ENCODE data around the gene SERPINA5. TPM values are rescaled to one million over a fixed set of nuclear protein-coding genes. Genes with fewer than 3 reads are reported as not detected.
A peak's percentile ranks its signal among the peaks of the same experiment; 100 is the strongest.

The SERPINA5 gene
- total and polyA plus RNA-seq, 2 of the 13 experiments (the other 11 are each of a cell fraction or from before 2014, with no cell fraction given), result 449 to 498 TPM

DNA sequence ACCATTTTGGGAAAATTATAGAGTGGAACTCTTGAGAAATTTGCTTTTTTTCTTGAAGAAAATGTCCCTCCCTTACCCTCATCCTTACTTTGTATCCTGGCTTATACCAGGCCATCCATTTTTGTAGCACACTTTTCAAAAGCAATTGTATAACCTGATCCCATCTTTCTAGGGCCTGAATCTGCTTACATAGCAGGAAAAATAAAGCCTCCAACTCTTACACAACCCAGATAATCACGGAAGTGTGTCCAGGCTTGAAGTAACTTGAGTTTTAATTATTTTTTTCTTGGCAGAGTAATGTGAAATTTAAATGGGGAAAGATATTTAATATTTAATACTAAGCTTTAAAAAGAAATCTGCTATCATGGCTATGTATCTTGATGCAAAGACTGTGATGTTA lies 53.9 kb downstream of the SERPINA5 start:
- intact Hi-C loops (cut with micrococcal nuclease; ENCODE audit: unreplicated experiment), result no loop called here
- Histone ChIP-seq H3K9me3 (ENCODE audit: low read length) (no peaks in the 10 kb centered on the region), H3K27me3 (ENCODE audit: control insufficient read depth in 1 of 2, insufficient read depth in 2 of 2, low read length in 2 of 2) (no peaks in the 10 kb centered on the region), H4K20me1 (ENCODE audit: insufficient read depth, low read length) (no peaks in the 10 kb centered on the region), H3K79me2 (ENCODE audit: insufficient read depth, low read length) (no peaks in the 10 kb centered on the region), H3K4me3 (replicated peaks in 1 of 3; ENCODE audit: insufficient read depth in 1 of 3, low read depth in 2 of 3, low read length in 3 of 3) (no peak overlapping the region), H3K4me2 (ENCODE audit: low read depth, low read length) (no peak overlapping the region), H3K27ac (ENCODE audit: extremely low read length, insufficient read depth, low read length) (no peak overlapping the region), H3K9ac (ENCODE audit: insufficient read depth, low read depth, low read length) (no peak overlapping the region), H2AFZ (ENCODE audit: low read length) (no peak overlapping the region), H3K36me3 (replicated peaks in 1 of 2; ENCODE audit: control insufficient read depth in 1 of 2, insufficient read depth in 2 of 2, low read length in 2 of 2) (no peaks in the 10 kb centered on the region), H3K4me1 (ENCODE audit: insufficient read depth, low read length) (peaks cover 90% of the 10 kb centered on the region)
- WGBS (ENCODE audit: low lambda C conversion rate), result 40% methylated on average over 1 of the region's 1 CpG
- no peak for ATAC-seq
- TF ChIP-seq MAFF (IDR thresholded peaks at IDR 0.05; ENCODE audit: low read depth, low read length) (peak; percentile 63), MAFK (conservative IDR thresholded peaks at IDR 0.05 in 1 of 2, IDR thresholded peaks at IDR 0.05 in 1 of 2; ENCODE audit: low read length in 2 of 2) (peak; percentile 61 to 69), ZSCAN29 (CRISPR knock-in tag; conservative IDR thresholded peaks at IDR 0.05) (no peak)
- POLR2A ChIA-PET, result no interaction called here
- no TSS peak for BruUV-seq (replicated peaks)
- in situ Hi-C loops (cut with HindIII; ENCODE audit: extremely low pct_ligation_motif_present, low pct_unique_long_range_greater_than_20kb), result no loop called here
- FAIRE-seq, result no peak
- CTCF ChIA-PET (ENCODE audit: low intra/inter-chr PET ratio, low total read pairs), result no interaction called here
- no peak for DNase-seq (ENCODE audit: low spot score)

DNA sequence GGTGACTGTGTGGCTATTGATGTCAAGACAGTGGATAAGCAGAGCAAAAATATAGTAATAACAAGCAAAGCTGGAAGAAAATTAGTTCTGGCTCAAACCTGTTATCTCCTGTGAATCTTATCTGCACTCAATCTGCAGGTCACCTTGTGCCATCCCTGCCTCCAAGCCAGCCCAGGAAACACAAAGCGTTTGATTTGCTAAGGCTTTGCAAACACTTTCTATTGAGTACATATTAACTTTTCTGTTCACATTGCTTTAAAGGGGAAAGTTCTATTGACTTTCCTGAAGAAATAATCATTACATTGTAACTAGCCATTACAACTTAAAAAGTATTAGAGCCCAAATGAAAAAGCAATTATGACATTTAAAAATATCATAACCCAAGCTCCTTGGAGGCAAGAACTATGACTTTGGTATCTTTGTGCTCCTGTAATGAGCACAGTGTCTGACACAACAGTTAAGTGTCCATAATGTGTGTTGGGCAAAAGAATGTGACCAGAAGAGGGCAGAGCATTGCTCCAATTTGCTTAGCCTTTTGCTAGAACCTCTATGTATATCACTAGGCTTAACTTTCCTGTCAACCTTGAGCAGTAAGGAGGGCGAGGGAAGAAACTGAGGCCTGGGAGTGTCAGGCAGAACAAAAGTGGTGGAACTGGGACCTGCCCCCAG lies 55.7 kb downstream of the SERPINA5 start:
- ChIA-PET CTCF (ENCODE audit: low intra/inter-chr PET ratio, low total read pairs) (interaction anchor here (1.5 kb wide), 1 partner anchor 64 kb away, joined by 4 read pairs; no protein-coding TSS in a partner anchor), POLR2A (interaction anchor here (0.6 to 2.1 kb wide), 3 partner anchors 17 to 39 kb away, joined by 3 to 8 read pairs (median 4); no protein-coding TSS in a partner anchor)
- Histone ChIP-seq H2AFZ (ENCODE audit: low read length) (no peak overlapping the region), H3K9ac (ENCODE audit: insufficient read depth, low read depth, low read length) (no peak overlapping the region), H3K4me2 (ENCODE audit: low read depth, low read length) (peak overlapping the region; percentile 59), H3K4me3 (replicated peaks in 1 of 3; ENCODE audit: insufficient read depth in 1 of 3, low read depth in 2 of 3, low read length in 3 of 3) (peak overlapping the region in 1 of 3 experiments; percentile 39; a peak in 1 of 6 replicates), H4K20me1 (ENCODE audit: insufficient read depth, low read length) (no peaks in the 10 kb centered on the region), H3K27me3 (ENCODE audit: control insufficient read depth in 1 of 2, insufficient read depth in 2 of 2, low read length in 2 of 2) (no peaks in the 10 kb centered on the region), H3K9me3 (ENCODE audit: low read length) (no peaks in the 10 kb centered on the region), H3K36me3 (replicated peaks in 1 of 2; ENCODE audit: control insufficient read depth in 1 of 2, insufficient read depth in 2 of 2, low read length in 2 of 2) (no peaks in the 10 kb centered on the region), H3K27ac (ENCODE audit: extremely low read length, insufficient read depth, low read length) (peak overlapping the region; percentile 52), H3K4me1 (ENCODE audit: insufficient read depth, low read length) (peaks cover 90% of the 10 kb centered on the region), H3K79me2 (ENCODE audit: insufficient read depth, low read length) (no peaks in the 10 kb centered on the region)
- FAIRE-seq (peak; percentile 98), ATAC-seq (peak; percentile 74), DNase-seq (ENCODE audit: low spot score) (peak; percentile 80)
- WGBS (ENCODE audit: low lambda C conversion rate), result 0% methylated on average over 2 of the region's 2 CpGs
- in situ Hi-C loops (cut with HindIII; ENCODE audit: extremely low pct_ligation_motif_present, low pct_unique_long_range_greater_than_20kb) (no loop called here), intact Hi-C loops (cut with micrococcal nuclease; ENCODE audit: unreplicated experiment) (loop anchor here (2.0 kb wide), 2 partner anchors 18 to 44 kb away; no protein-coding TSS in a partner anchor)
- no TSS peak for BruUV-seq (replicated peaks)
- TF ChIP-seq PPARG (CRISPR knock-in tag; conservative IDR thresholded peaks at IDR 0.05) (peak; percentile 90), ONECUT2 (CRISPR knock-in tag; IDR thresholded peaks at IDR 0.05) (peak; percentile 82), HNF4G (IDR thresholded peaks at IDR 0.05; ENCODE audit: borderline replicate concordance, low read depth, low read length) (peak; percentile 60), HNF4G (CRISPR knock-in tag; IDR thresholded peaks at IDR 0.05; ENCODE audit: borderline replicate concordance, low read depth) (no peak), SYNCRIP (IDR thresholded peaks at IDR 0.05; ENCODE audit: insufficient read depth, low read depth, low read length) (no peak), TGIF2 (CRISPR knock-in tag; IDR thresholded peaks at IDR 0.05) (0 out of 2 replicates have a peak, but pooled peaks have one; percentile 29), KAT8 (CRISPR knock-in tag; IDR thresholded peaks at IDR 0.05) (0 out of 2 replicates have a peak, but pooled peaks have one; percentile 34), TP53 (CRISPR knock-in tag; conservative IDR thresholded peaks at IDR 0.05) (0 out of 2 replicates have a peak, but pooled peaks have one; percentile 36), MIER3 (CRISPR knock-in tag; IDR thresholded peaks at IDR 0.05; ENCODE audit: borderline replicate concordance) (peak; percentile 48; the same call in 1 of the 2 replicates), HHEX (CRISPR knock-in tag; IDR thresholded peaks at IDR 0.05) (peak; percentile 94), ZFP37 (CRISPR knock-in tag; IDR thresholded peaks at IDR 0.05; ENCODE audit: borderline replicate concordance) (0 out of 2 replicates have a peak, but pooled peaks have one; percentile 30), GABPB1 (CRISPR knock-in tag; IDR thresholded peaks at IDR 0.05) (no peak), HNF4A (CRISPR knock-in tag; IDR thresholded peaks at IDR 0.05) (peak; percentile 83)
- TF ChIP-seq, protein P1, sequence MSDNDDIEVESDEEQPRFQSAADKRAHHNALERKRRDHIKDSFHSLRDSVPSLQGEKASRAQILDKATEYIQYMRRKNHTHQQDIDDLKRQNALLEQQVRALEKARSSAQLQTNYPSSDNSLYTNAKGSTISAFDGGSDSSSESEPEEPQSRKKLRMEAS (IDR thresholded peaks at IDR 0.05), result peak; percentile 46; the same call in 1 of the 2 replicates
- TF ChIP-seq, protein P2, sequence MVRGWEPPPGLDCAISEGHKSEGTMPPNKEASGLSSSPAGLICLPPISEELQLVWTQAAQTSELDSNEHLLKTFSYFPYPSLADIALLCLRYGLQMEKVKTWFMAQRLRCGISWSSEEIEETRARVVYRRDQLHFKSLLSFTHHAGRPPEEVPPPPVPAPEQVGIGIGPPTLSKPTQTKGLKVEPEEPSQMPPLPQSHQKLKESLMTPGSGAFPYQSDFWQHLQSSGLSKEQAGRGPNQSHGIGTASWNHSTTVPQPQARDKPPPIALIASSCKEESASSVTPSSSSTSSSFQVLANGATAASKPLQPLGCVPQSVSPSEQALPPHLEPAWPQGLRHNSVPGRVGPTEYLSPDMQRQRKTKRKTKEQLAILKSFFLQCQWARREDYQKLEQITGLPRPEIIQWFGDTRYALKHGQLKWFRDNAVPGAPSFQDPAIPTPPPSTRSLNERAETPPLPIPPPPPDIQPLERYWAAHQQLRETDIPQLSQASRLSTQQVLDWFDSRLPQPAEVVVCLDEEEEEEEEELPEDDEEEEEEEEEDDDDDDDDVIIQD (CRISPR knock-in tag; IDR thresholded peaks at IDR 0.05; ENCODE audit: low read depth), result peak; percentile 67; the same call in 1 of the 2 replicates
